ENCODE results near the gene CABCOCO1. TPM values are rescaled to one million over a fixed set of nuclear protein-coding genes. Genes with fewer than 3 reads are reported as not detected.

The CABCOCO1 gene
- total and polyA plus RNA-seq, 9 of the 15 experiments (the other 6 are each of a cell fraction or from before 2014, with no cell fraction given), result 0.04 TPM; not detected in 8

GRCh38 chr10:61733358-61733940 is 70.7 kb downstream of the CABCOCO1 start (continued):
- TF ChIP-seq, protein P1, sequence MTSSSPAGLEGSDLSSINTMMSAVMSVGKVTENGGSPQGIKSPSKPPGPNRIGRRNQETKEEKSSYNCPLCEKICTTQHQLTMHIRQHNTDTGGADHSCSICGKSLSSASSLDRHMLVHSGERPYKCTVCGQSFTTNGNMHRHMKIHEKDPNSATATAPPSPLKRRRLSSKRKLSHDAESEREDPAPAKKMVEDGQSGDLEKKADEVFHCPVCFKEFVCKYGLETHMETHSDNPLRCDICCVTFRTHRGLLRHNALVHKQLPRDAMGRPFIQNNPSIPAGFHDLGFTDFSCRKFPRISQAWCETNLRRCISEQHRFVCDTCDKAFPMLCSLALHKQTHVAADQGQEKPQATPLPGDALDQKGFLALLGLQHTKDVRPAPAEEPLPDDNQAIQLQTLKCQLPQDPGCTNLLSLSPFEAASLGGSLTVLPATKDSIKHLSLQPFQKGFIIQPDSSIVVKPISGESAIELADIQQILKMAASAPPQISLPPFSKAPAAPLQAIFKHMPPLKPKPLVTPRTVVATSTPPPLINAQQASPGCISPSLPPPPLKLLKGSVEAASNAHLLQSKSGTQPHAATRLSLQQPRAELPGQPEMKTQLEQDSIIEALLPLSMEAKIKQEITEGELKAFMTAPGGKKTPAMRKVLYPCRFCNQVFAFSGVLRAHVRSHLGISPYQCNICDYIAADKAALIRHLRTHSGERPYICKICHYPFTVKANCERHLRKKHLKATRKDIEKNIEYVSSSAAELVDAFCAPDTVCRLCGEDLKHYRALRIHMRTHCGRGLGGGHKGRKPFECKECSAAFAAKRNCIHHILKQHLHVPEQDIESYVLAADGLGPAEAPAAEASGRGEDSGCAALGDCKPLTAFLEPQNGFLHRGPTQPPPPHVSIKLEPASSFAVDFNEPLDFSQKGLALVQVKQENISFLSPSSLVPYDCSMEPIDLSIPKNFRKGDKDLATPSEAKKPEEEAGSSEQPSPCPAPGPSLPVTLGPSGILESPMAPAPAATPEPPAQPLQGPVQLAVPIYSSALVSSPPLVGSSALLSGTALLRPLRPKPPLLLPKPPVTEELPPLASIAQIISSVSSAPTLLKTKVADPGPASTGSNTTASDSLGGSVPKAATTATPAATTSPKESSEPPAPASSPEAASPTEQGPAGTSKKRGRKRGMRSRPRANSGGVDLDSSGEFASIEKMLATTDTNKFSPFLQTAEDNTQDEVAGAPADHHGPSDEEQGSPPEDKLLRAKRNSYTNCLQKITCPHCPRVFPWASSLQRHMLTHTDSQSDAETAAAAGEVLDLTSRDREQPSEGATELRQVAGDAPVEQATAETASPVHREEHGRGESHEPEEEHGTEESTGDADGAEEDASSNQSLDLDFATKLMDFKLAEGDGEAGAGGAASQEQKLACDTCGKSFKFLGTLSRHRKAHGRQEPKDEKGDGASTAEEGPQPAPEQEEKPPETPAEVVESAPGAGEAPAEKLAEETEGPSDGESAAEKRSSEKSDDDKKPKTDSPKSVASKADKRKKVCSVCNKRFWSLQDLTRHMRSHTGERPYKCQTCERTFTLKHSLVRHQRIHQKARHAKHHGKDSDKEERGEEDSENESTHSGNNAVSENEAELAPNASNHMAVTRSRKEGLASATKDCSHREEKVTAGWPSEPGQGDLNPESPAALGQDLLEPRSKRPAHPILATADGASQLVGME (CRISPR knock-in tag; IDR thresholded peaks at IDR 0.05), result no peak
- TF ChIP-seq ZNF124 (CRISPR knock-in tag; IDR thresholded peaks at IDR 0.05) (no peak), SP1 (CRISPR knock-in tag; IDR thresholded peaks at IDR 0.05) (0 out of 2 replicates have a peak, but pooled peaks have one; percentile 23)

DNA sequence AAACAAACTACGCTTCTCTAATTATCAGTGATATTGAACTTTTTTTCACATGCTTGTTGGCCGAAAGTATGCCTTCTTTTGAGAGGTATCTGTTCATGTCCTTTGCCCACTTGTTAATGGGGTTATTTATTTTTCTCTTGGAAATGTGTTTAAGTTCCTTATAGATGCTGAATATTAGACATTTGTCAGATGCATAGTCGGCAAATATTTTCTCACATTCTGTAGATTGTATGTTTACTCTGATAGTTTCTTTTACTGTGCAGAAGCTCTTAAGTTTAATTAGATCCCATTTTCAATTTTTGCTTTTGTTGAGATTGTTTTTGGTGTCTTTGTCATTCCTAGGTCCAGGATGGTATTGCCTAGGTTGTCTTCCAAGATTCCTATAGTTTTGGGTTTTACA is 73.2 kb downstream of the CABCOCO1 start:
- no peak overlapping the region for H3K9ac ChIP-seq (ENCODE audit: insufficient read depth in 1 of 2, low read depth in 2 of 2, low read length in 2 of 2)
- 0 out of 5 replicates have a peak, but pooled peaks cover 0 to 4% of the 10 kb centered on the region in 2 experiments for H3K4me1 ChIP-seq (replicated peaks in 1 of 2; ENCODE audit: control insufficient read depth in 2 of 2, insufficient read depth in 2 of 2, low read length in 2 of 2)
- ATAC-seq (no peak), DNase-seq (ENCODE audit: extremely low read depth in 1 of 4, low spot score in 3 of 4) (no peak), FAIRE-seq (no peak)
- POLR2A ChIA-PET, result interaction anchor here (1.2 kb wide), 1 partner anchor 15 kb away, joined by 3 read pairs; no protein-coding TSS in a partner anchor
- no peak overlapping the region for H2AFZ ChIP-seq (ENCODE audit: low read depth, low read length)
- H4K20me1 ChIP-seq (replicated peaks; ENCODE audit: control insufficient read depth, insufficient read depth, low read length), result no peaks in the 10 kb centered on the region
- H3K9me3 ChIP-seq (replicated peaks; ENCODE audit: control insufficient read depth, insufficient read depth, low read depth, low read length), result no peaks in the 10 kb centered on the region
- no peaks in the 10 kb centered on the region for H3K9me1 ChIP-seq (ENCODE audit: control insufficient read depth, insufficient read depth, low read length)
- no peaks in the 10 kb centered on the region for H3K79me2 ChIP-seq (ENCODE audit: control insufficient read depth, insufficient read depth, low read length)
- 76% methylated on average over 3 of the region's 3 CpGs for WGBS (ENCODE audit: insufficient coverage, low coverage, missing lambda C conversion rate)
- BruUV-seq (replicated peaks), result no TSS peak
- no peaks in the 10 kb centered on the region for H3K36me3 ChIP-seq (ENCODE audit: control insufficient read depth, insufficient read depth, low read length)
- no peak overlapping the region for H3K4me2 ChIP-seq (ENCODE audit: insufficient read depth, low read length)
- no peak overlapping the region for H3K4me3 ChIP-seq
- CTCF ChIA-PET (ENCODE audit: low intra/inter-chr PET ratio), result no interaction called here
- no peaks in the 10 kb centered on the region for H3K27me3 ChIP-seq (ENCODE audit: control insufficient read depth in 2 of 2, insufficient read depth in 2 of 2, low read length in 2 of 2)
- H3K27ac ChIP-seq (ENCODE audit: extremely low read depth, low read depth, low read length), result no peak overlapping the region
- TF ChIP-seq ZNF212 (CRISPR knock-in tag; IDR thresholded peaks at IDR 0.05), result no peak
- peak; percentile 83 for TF ChIP-seq ZNF316 (IDR thresholded peaks at IDR 0.05)
- TF ChIP-seq ARID2 (IDR thresholded peaks at IDR 0.05), result no peak
- TF ChIP-seq, protein P2, sequence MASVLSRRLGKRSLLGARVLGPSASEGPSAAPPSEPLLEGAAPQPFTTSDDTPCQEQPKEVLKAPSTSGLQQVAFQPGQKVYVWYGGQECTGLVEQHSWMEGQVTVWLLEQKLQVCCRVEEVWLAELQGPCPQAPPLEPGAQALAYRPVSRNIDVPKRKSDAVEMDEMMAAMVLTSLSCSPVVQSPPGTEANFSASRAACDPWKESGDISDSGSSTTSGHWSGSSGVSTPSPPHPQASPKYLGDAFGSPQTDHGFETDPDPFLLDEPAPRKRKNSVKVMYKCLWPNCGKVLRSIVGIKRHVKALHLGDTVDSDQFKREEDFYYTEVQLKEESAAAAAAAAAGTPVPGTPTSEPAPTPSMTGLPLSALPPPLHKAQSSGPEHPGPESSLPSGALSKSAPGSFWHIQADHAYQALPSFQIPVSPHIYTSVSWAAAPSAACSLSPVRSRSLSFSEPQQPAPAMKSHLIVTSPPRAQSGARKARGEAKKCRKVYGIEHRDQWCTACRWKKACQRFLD (CRISPR knock-in tag; IDR thresholded peaks at IDR 0.05), result no peak
- TF ChIP-seq BRF1 (IDR thresholded peaks at IDR 0.05; ENCODE audit: borderline replicate concordance, extremely low read depth, insufficient read length), result no peak
- peak; percentile 64 for TF ChIP-seq C11orf30 (IDR thresholded peaks at IDR 0.05; ENCODE audit: low read depth)
- in situ Hi-C loops (cut with MboI) (no loop called here), intact Hi-C loops (cut with micrococcal nuclease) (loop anchor here (10.0 kb wide), 1 partner anchor 591 kb away; no protein-coding TSS in a partner anchor)

Data from K562 (cell line).